GM19351 (cell line): ENCODE results near the gene WNT2.
"Not testable (repeated sequence)": the region's sequence is repeated elsewhere in the genome, so short reads cannot be mapped to it uniquely, and the experiment has no call there.

Experiments
- ATAC-seq: cut with Tn5 transposase; IDR thresholded peaks from one replicate; pipeline ENCODE4 v1.9.1; 2021; ENCODE audit warnings: mild to moderate bottlenecking, moderate library complexity; ENCODE audit not compliant: unreplicated experiment

WNT2 gene

DNA sequence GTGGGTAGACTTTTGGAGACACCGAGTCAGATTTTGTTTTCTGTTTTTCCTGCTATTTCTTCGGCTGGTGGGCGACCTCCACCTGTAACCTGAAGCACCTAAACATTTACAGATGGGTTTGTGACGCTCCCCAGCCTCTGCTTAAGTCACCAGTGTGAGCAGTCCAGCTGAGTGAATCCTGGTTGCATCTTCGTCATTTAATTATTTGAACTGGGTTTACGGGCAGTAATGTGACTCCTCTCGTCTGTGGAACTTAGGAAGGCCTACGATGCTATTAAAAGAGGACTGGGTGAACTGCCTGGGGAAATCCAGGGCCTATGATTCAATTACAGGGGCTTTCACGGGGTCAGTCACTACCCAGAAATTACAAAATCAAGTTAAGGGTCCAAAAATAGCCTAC is 52.5 kb downstream of the WNT2 start:
- ATAC-seq: no peak

DNA sequence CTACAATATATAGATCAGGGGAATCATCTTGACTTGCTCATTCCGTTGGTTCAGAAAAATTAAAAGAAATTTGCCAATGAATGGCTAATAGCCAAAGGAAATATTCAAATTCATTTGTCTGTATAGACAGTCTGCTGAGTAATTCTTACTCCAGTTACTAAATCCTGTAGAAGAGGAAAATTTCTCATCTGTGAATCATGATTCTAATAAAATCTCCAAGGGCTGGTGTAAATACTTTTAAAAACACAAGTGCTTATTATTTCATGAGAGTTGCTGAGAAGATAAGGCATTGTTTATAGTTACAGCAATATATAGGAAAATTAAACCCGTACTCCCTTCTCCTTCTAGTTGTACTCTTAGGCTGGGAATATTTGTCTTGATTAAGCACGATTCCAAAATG is 53.0 kb downstream of the WNT2 start:
- no peak for ATAC-seq

DNA sequence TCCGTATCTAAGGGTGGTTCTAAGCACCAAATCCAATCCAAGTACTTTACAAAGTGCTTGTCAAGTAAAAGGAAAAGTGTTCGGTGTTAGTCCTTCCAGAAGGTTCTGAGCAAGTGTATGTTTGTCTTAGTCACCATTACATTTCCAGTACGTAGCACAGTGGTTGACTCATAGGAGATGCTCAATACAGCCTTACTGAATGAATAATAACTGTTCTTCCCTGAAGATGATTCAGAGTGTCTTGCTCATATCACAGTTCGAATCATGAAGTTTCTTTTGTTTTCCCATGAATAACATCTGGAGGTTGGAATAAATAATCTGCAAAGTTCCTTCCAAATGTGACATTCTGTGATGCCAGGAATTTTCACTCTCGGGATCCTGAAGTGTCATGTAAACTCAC is 53.4 kb downstream of the WNT2 start:
- peak; percentile 42 for ATAC-seq

DNA sequence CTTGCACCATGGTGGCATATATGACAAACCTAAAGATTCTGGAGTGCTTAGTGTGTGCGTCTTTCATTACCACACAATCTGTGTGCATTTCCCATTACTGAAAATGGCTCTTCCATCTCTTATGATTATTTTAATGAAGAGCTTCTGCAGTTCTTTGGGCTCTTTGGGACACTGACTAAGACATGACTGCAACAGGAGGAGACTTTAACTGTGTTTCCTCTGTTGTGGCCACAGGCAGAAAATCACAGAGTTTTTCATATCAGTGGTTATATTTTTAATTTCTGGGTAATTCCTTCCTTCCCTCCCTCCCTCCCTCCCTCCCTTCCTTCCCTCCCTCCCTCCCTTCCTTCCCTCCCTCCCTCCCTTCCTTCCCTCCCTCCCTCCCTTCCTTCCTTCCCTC is 58.1 kb downstream of the WNT2 start:
- ATAC-seq: no peak

DNA sequence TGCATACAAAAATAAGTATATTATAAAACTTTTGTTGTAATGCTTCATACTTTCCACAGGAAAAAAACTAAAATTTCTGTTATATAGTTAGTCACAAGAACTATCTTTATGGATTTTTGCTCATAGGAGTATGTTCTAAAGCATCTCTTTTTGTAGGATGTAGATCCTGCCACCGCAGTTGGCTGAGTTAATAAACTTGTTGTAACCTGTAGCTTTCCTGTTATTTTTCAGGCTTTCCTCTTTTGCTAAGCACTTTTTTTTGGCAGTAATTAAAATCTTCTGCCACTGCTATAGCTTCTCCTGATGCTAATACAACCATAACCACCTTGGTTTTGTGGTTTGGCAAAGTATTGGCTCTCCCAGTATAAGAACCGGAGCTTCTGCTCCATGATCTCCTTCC is 60.3 kb downstream of the WNT2 start:
- ATAC-seq: no peak

DNA sequence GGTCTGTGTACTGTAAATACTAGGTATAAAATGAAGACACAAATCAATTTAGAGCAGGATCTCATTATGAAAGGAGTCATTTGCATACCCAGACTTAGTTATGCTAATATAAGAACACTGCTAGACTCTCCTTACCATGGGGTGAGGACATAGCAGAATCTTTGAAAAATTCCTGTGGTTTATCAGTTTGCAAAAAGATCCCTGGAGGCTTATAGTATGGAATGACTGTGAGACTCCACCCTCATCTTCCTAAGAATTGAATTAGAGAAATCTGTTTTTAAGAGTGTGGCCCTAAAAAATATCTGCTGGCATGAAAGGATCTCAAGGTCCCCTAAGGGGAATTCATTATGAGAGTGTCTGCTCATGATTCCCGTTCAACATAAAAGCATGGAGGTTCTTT is 63.2 kb downstream of the WNT2 start:
- no peak for ATAC-seq

DNA sequence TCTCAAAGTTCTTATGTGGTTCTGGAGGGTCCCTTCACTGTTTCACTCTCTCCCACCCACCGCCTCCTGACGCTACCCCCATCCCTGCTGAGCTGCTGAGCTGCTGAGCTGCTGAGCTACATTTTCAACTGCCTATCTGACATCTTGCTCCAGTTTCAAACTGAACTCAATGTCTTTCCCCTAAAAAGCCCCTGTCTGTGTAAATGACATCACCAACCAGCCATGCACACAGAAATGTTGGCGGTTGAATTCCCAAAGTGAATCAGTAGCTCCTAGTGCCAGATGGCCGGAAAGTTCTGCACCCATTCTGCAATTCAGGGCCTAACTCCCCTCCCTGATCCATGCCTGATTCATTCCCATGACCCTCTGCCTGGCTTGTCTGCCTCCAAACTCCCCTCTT is 71.2 kb downstream of the WNT2 start:
- ATAC-seq: peak; percentile 51

DNA sequence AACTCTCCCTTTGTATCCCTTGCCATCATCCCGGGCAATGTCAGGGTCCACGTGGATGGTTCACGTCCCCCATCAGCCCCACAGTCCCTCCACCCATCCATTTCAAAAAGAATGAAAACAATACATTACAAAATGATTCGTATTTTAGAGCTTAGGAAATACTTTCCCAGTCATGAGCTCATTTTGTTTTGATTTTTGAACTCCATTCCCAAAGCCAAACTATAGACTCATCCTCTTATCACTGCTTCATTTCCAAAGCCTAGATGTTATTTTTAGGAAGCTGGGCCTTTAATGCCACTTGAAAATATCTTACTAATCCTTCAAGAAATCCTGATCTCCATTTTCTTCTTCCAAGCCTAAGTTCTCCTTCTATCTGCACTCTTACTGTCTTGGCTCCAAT is 72.1 kb downstream of the WNT2 start:
- no peak for ATAC-seq

DNA sequence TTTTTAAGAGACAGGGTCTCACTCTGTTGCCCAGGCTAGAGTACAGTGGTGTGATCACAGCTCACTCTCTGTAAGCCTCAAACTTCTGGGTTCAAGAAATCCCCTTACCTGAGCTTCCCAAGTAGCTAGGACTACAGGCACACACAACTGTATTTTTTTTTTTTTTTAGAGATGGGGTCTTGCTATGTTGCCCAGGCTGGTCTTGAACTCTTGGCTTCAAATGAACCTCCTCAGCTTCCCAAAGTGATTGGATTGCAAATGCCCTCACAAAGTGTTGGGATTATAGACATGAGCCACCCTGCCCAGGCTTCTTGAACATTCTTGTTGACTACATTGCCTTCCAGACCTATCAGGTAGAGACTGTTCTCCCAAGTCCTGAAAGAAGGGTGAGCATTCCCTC is 72.6 kb downstream of the WNT2 start:
- no peak for ATAC-seq

DNA sequence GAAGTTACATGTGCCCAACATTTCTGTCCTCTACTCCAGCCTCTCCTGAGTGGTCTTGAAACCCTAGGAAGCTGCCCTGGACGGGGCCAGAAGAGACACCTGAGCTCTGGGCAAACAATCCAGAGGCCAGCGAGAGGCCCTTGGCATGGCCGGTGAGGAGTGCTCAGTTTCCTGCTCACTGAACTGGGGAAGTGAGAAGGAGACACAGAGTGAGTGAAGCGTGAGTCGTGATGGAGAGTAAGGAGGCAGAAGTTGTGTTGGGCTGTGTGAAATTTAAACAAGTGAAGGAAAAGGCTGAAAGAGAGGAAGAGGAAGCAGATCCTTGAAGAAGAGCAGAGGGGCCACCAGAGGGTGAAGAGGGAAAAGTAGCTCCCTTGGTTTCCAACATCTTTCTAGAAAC is 73.2 kb downstream of the WNT2 start:
- no peak for ATAC-seq

DNA sequence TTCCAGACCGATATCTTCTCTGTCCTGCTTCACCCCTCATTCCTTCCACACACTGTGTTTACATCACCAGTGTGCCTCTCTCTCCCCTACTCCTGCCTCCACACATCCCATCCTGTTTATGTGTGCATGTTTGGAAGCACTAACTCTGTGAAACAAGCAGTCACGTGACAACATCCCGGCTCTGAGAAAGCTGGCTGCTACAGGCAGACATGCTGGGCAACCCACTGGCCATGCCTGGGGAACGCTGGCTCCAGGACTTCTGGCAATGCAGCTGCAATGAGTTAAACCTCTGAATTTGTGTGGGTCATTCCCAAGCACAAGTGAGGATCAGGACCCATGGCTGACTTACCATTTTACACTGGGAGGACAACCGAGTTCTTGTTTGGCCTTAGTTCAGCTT is 74.0 kb downstream of the WNT2 start:
- no peak for ATAC-seq

DNA sequence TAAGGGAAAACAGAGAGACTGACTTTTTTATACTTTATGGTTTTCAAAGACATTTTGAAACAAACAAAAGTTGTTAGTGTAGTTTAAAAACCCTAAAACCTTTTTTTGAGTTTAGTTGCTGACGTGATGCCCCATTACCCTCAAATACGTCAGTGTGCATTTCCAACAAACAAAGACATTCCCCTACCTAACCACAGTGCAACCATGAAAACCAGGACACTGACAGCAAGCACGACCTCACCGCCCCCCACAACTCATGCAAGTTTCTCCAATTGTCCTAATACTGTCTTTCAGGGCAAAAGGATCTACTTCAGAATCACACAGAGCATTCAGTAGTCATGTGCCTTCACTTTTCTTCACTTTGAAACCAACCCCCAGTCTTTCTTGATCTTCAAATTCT is 75.0 kb downstream of the WNT2 start:
- ATAC-seq: no peak

DNA sequence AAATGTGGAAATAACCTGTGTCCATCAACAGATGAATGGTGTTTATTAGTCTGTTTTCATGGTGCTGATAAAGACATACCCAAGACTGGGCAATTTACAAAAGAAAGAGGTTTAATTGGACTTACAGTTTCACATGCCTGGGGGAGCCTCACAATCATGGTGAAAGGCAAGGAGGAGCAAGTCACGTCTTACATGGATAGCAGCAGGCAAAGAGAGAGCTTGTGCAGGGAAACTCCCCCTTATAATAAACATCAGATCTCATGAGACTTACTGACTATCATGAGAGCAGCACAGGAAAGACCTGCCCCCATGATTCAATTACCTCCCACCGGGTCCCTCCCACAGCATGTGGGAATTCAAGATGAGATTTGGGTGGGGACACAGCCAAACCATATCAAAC is 77.2 kb downstream of the WNT2 start:
- not testable (repeated sequence) for ATAC-seq

DNA sequence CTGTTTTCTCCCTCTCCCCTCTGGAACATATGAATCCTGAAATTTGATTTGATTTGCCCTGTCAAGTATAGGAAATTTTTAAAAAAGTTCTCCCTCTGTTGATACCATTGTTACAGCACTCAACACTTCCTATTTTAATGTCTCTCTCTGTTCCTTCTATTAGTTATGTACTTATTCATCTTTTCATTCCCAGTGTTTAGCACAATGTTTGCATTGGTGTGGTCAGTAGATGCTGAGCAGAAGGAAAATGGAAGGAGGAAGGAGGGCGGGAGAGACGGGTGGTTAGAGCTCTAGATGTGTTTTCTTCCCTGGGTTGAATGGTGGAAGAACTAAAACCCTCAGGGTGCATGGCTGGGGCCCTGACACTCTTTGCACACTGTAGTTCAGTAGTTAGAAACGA is 79.5 kb downstream of the WNT2 start:
- ATAC-seq: no peak

DNA sequence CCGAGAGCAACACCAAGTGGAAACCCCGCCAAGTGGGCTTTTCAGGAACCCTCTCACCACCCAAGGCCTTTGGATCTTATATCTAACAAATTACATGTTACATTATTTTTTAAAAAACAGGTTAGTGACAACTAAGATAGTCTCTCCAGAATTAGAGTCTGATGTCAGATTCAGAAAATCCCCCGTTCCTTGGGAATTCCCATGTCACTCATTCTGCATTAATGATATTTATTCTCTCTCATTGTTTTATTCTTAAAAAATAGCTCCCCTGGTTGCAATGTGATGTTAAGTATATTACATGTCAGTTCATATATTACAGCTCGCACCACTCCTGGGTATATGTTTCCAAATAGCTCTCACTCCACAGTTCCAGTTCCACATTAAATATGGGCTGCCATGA is 81.8 kb downstream of the WNT2 start:
- no peak for ATAC-seq

DNA sequence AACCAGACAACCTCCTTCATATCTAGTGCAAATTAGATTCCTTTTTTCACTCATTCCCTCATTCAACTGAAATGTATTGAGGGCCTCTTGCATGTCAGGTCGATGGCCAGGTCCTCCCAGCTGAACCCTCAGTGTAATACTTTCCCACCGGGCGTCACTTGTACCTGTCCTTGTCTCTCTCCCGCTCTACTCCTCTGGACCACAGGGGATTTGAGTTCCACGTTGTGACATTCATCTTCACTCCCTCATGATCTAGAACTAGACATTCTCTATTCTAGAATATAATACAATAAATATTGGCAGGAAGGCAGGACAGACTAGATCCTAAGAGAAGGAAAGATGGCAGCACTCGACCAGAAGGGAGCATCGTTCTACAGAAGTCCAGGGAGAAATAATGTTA is 83.9 kb downstream of the WNT2 start:
- ATAC-seq: no peak

DNA sequence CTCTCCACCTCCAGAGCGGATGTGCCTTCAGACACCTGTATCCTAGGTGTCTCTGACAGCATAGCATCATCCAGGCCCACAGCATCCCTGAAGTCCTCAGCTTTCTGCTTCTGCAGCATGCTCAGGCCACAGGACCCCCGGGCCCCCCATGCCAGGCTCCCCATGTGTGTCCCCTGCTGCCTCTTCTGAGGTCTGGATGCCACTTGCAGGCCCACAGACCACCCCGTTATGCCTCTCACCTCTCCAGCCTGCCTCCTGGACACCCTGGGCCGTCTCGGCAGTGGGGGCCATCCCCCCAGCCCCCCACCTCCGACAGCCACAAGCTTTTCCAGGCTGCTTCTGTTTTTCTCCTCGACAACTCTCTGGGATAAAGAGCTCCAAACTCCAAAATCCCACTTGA is 84.4 kb downstream of the WNT2 start:
- no peak for ATAC-seq

DNA sequence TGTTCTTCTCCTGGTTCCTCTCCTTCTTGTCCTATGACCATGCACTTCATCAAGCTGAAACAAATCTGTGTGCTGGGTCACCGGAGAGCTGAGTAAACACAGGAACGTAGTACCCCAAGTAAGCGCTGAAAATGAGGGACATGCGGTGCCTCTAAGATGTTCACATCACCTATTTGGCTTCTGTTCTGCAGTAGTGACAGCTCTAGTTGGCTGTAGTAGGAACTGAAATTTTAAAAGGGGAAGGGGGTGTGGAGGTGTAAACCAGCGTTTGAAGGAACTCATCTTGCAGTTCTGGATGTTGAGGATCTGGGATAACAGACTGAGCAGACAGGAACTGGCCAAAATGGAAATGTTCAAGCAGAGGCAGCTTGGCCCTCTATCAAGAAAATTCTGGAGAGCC is 85.2 kb downstream of the WNT2 start:
- peak; percentile 74 for ATAC-seq

DNA sequence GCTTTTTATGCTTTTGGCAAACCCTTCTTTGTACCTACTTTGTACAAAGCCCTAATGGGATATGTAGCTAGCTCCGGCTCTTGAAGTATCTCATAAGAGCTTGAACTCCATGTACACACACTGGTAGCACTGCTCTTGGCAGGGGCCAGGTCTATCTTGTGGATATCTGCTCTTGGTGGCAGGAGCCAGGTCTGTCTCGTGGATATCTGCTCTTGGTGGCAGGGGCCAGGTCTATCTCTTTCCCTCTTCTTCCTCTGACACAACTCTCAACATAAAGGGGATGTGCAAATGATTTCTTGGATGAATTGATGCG is 91.9 kb downstream of the WNT2 start:
- no peak for ATAC-seq

DNA sequence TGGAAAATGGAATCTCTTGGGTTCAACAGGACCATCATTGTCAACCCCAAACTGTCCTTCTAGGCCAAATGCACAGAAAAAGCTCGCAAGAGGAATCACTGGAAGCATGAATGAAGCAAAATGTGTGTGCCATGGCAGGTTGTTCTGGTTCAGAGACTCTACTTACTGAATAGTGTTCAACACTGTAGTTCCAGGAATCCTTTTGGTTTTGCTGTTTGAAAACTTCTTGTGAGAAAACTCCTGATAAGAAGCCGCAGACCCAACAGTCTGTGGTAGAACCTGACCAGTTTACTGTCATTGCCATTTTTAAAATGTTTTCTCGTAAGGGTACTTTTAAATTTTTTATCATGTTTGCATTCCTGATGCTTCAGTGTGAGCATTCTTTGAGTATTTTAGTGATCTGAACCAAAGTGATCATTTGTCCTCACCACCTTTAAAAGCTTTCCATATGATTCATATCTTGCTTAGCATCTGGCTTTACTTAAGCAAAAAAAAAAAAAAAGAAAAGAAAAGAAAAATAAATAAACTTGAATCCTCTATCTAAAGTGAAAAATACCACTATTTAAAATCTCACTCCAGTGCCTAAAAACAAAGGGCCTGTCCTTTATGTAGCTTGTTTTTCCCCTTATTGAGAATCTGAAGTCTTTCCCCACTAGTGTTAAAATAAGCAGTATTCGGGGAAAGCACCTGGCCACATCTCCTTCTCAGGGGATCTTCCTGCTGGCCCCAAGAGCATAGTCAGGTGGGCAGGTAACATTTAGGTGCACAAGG is 92.4 kb downstream of the WNT2 start:
- peak; percentile 75 for ATAC-seq

DNA sequence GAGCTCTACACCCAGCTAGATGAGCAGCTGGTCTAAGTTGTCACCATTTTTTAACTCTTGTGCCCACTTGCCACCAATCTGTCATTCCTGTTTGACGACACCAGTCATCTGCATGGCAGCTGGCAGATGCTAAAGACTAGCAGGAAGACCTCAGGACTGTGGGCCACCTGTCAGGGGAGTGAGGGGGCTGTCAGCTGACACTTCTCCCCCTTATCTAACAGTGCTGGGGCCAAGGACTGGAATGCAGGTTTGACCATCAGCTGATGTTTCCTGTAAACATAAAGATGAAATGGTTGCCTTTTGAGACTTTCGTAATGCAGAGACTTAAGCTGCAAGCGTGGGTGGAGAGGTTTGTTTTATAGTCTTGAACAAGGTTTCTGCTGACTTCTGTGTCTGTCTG is 93.5 kb downstream of the WNT2 start:
- no peak for ATAC-seq

DNA sequence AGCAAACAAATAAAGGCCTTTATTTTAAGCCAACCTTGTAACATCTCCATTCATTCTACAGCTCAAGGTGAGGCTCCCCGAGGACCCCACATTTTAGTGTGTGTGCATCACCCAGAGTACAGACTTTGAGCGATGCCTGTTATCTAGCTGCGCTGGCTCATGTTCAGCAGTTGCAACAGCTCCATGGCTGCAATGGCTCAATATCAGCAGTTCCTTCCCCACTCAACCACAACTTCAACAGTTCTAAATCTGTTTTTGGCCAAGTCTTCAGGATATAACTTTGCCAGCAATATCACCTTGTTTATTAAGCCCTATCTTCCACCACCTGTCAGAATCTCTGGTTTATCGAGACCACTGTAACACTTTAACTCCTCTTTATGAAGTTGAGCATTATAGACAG is 95.8 kb downstream of the WNT2 start:
- no peak for ATAC-seq

DNA sequence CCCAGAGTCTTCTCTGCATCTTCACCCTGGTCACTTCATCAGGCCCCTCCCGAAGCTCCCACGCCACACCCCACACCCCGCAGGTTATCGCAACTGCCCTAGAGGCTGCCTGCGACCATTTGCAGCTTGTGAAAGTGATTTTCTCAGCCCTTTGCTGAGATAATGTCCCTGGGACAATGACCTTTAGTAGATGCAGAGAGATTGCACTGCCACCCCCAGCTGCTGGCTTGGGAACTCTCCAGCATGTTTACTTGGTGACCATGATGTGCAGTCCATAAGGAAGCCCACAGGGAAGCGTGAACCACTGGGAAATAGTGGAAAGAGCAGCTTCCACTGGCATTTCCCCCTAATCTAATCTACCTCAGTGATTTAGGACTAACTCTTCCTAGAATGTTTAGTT is 97.3 kb downstream of the WNT2 start:
- ATAC-seq: no peak
